Endothelial cell of umbilical vein (primary cell): Measurements from ENCODE around the gene SPRED2.

Experiments
- EZH2 ChIP-seq: IDR thresholded peaks from 2 replicates; pipeline ENCODE4 v1.6.1; 2012; ENCODE audit warnings: borderline replicate concordance, low read depth, mild to moderate bottlenecking, moderate library complexity, low read length, inconsistent platforms; ENCODE audit not compliant: severe bottlenecking
- FOS ChIP-seq: IDR thresholded peaks from 2 replicates; pipeline ENCODE4 v1.6.1; 2011; ENCODE audit warnings: mild to moderate bottlenecking, low read length, moderate library complexity, borderline replicate concordance; ENCODE audit not compliant: insufficient read depth
- GATA2 ChIP-seq: IDR thresholded peaks from 2 replicates; pipeline ENCODE4 v1.7.0; 2011; ENCODE audit warnings: low read depth, mild to moderate bottlenecking, moderate library complexity, mixed read lengths, low read length; ENCODE audit not compliant: insufficient read length, insufficient read depth
- JUN ChIP-seq: IDR thresholded peaks from 2 replicates; pipeline ENCODE4 v1.6.1; 2011; ENCODE audit warnings: borderline replicate concordance, low read depth; ENCODE audit not compliant: insufficient read length, insufficient read depth
- POLR2A ChIP-seq: IDR thresholded peaks from 2 replicates; pipeline ENCODE4 v1.6.1; 2012; ENCODE audit warnings: low read depth, mild to moderate bottlenecking, control low read depth, low read length
- POLR2AphosphoS5 ChIP-seq: IDR thresholded peaks from 2 replicates; pipeline ENCODE4 v1.6.1; 2012; ENCODE audit warnings: low read depth, mild to moderate bottlenecking, control low read depth, low read length, moderate library complexity; ENCODE audit not compliant: insufficient read depth
- TF ChIP-seq, protein P1 (sequence below), 2 donors: IDR thresholded peaks; 1 replicate in 1 of 2; 2 replicates in 1 of 2; pipeline ENCODE4 v1.5.1; 2011; ENCODE audit warnings: low read length in 2 of 2, mild to moderate bottlenecking in 2 of 2, moderate library complexity in 2 of 2, control low read depth in 1 of 2, inconsistent platforms in 1 of 2, low read depth in 1 of 2; ENCODE audit not compliant: insufficient read depth in 1 of 2; ENCODE audit errors: extremely low read depth in 1 of 2
- TF ChIP-seq, protein P2 (sequence below): IDR thresholded peaks from 2 replicates; pipeline ENCODE4 v1.6.1; 2011; ENCODE audit not compliant: insufficient read depth, insufficient read length

- TF ChIP-seq POLR2AphosphoS5 (no peak), EZH2 (no peak), JUN (no peak), POLR2A (no peak), FOS (no peak), GATA2 (no peak)
- TF ChIP-seq, protein P1, sequence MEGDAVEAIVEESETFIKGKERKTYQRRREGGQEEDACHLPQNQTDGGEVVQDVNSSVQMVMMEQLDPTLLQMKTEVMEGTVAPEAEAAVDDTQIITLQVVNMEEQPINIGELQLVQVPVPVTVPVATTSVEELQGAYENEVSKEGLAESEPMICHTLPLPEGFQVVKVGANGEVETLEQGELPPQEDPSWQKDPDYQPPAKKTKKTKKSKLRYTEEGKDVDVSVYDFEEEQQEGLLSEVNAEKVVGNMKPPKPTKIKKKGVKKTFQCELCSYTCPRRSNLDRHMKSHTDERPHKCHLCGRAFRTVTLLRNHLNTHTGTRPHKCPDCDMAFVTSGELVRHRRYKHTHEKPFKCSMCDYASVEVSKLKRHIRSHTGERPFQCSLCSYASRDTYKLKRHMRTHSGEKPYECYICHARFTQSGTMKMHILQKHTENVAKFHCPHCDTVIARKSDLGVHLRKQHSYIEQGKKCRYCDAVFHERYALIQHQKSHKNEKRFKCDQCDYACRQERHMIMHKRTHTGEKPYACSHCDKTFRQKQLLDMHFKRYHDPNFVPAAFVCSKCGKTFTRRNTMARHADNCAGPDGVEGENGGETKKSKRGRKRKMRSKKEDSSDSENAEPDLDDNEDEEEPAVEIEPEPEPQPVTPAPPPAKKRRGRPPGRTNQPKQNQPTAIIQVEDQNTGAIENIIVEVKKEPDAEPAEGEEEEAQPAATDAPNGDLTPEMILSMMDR (IDR thresholded peaks at IDR 0.05; ENCODE audit: extremely low read depth in 1 of 2, insufficient read depth in 1 of 2, low read depth in 1 of 2, low read length in 2 of 2) = no peak
- TF ChIP-seq, protein P2, sequence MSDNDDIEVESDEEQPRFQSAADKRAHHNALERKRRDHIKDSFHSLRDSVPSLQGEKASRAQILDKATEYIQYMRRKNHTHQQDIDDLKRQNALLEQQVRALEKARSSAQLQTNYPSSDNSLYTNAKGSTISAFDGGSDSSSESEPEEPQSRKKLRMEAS = no peak
Measured at GRCh38 chr2:65388596-65389390, 43.6 kb downstream of the SPRED2 start.
